C4-2B (cell line): ENCODE measurements around the gene LRRC37A3.
"Not testable (repeated sequence)": the region's sequence is repeated elsewhere in the genome, so short reads cannot be mapped to it uniquely, and the experiment has no call there.

Source experiments
- CTCF ChIP-seq: fragments of 450-650 bp; conservative IDR thresholded peaks from 2 replicates; pipeline ENCODE4 v1.5.1; 2017; ENCODE audit warnings: mild to moderate bottlenecking
- ZFX ChIP-seq: fragments of 450-650 bp; IDR thresholded peaks from 2 replicates; pipeline ENCODE4 v1.6.1; 2017

DNA sequence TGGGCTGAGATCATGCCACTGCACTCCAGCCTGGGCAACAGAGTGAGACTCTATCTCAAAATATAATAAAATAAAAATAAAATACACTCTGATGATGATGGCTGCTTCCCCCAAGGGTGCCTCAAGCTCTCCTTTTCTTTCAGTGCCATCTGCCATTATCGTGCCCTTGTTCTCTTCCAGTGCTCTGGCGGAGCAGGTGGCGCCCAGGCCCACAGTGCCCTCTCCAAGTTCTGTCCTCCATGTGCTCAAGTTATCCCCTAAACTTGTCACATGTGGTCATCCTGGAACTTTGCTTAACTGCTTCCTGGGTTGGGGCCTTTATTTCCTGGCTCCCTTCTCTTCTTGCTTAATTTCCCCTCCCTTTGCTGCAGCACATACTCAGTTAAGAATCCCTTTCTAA lies 76.4 kb downstream of the LRRC37A3 start:
- TF ChIP-seq CTCF, ZFX: not testable (repeated sequence)
